PC-3 (cell line): Measurements from ENCODE around the gene VWC2. TPM values are rescaled to one million over a fixed set of nuclear protein-coding genes. Genes with fewer than 3 reads are reported as not detected.

Experiments
- ATAC-seq: fragments of 200-7000 bp; cut with Tn5 transposase; 2 replicates; pipeline ENCODE4 v1.9.1; 2020; ENCODE audit warnings: mild to moderate bottlenecking, moderate library complexity
- BruUV-seq: library from RNA; stranded (reverse); fragments of 400-500 nt; replicated peaks from 2 replicates; lab custom pipeline; 2021; lab: Mats Ljungman, UMichigan
- CTCF ChIA-PET: fragments of 300-600 bp; sonication (Branson Sonifier 250); formaldehyde crosslinking; loops from one replicate; lab custom pipeline; 2022; ENCODE audit warnings: antibody characterized with exemption; lab: Charles Lee
- POLR2A ChIA-PET: fragments of 300-600 bp; sonication (Branson Sonifier 250); formaldehyde crosslinking; loops from one replicate; lab custom pipeline; 2022; ENCODE audit warnings: antibody characterized with exemption; ENCODE audit not compliant: unreplicated experiment; lab: Charles Lee
- DNase-seq: peaks from one replicate; pipeline ENCODE4 v3.0.0-alpha.2; 2015
- H2AFZ ChIP-seq: fragments of 300-600 bp; sonication (generic); 2 replicates; pipeline ENCODE4 v1.6.0; 2016; ENCODE audit warnings: antibody characterized with exemption, low read length
- H3F3A ChIP-seq: fragments of 300-600 bp; sonication (generic); one replicate; pipeline ENCODE4 v1.6.0; 2017; ENCODE audit warnings: antibody characterized with exemption, low read length, control low read depth, mild to moderate bottlenecking; ENCODE audit not compliant: unreplicated experiment
- H3K27ac ChIP-seq: fragments of 300-600 bp; sonication (generic); 2 replicates; pipeline ENCODE4 v1.5.1; 2016; ENCODE audit warnings: mild to moderate bottlenecking, low read length
- H3K27me3 ChIP-seq: fragments of 300-600 bp; sonication (generic); 2 replicates; pipeline ENCODE4 v1.6.1; 2016; ENCODE audit warnings: low read length, mixed read lengths
- H3K36me3 ChIP-seq: fragments of 300-600 bp; sonication (generic); 2 replicates; pipeline ENCODE4 v1.6.1; 2016; ENCODE audit warnings: low read depth, mixed run types, low read length, mixed read lengths
- H3K4me1 ChIP-seq: fragments of 300-600 bp; sonication (generic); 2 replicates; pipeline ENCODE4 v1.5.1; 2016; ENCODE audit warnings: low read length; ENCODE audit not compliant: insufficient read depth
- H3K4me2 ChIP-seq: fragments of 300-600 bp; sonication (generic); 2 replicates; pipeline ENCODE4 v1.6.0; 2016; ENCODE audit warnings: low read length
- H3K4me3 ChIP-seq: fragments of 300-600 bp; sonication (generic); 2 replicates; pipeline ENCODE4 v1.5.1; 2016; ENCODE audit warnings: mild to moderate bottlenecking, low read length, mixed read lengths
- H3K79me2 ChIP-seq: fragments of 300-600 bp; sonication (generic); 2 replicates; pipeline ENCODE4 v1.6.1; 2017; ENCODE audit warnings: low read length, mixed read lengths
- H3K9ac ChIP-seq: fragments of 300-600 bp; sonication (generic); 2 replicates; pipeline ENCODE4 v1.6.0; 2016; ENCODE audit warnings: mild to moderate bottlenecking, low read length
- H3K9me2 ChIP-seq: fragments of 300-600 bp; sonication (generic); replicated peaks from 2 replicates; pipeline ENCODE4 v1.6.1; 2016; ENCODE audit warnings: mixed run types, low read length, mixed read lengths
- H3K9me3 ChIP-seq: fragments of 300-600 bp; sonication (generic); 2 replicates; pipeline ENCODE4 v1.6.1; 2016; ENCODE audit warnings: low read length, mixed read lengths
- H4K20me1 ChIP-seq: fragments of 300-600 bp; sonication (generic); 2 replicates; pipeline ENCODE4 v1.6.1; 2016; ENCODE audit warnings: low read length, mixed read lengths
- EZH2 ChIP-seq: fragments of 300-600 bp; sonication (generic); IDR thresholded peaks from one replicate; pipeline ENCODE4 v1.6.1; 2017; ENCODE audit warnings: antibody characterized with exemption, mild to moderate bottlenecking, low read length; ENCODE audit not compliant: unreplicated experiment
- EZH2phosphoT487 ChIP-seq: fragments of 300-600 bp; sonication (generic); IDR thresholded peaks from 2 replicates; pipeline ENCODE4 v1.6.1; 2018; ENCODE audit warnings: mild to moderate bottlenecking, antibody characterized with exemption, low read length, borderline replicate concordance
- intact Hi-C: fragments of 100-400 bp; cut with micrococcal nuclease; formaldehyde crosslinking; loops from 2 replicates; pipeline ENCODE4 v1.9.0; 2023
- total RNA-seq: library from RNA; depleted of rRNA; stranded (reverse); fragments of >200 nt; gene quantifications from 2 replicates; pipeline ENCODE4 v1.2.3, GENCODE V29; 2014
- TF ChIP-seq, protein P1 (sequence below): fragments of 300-600 bp; sonication (generic); conservative IDR thresholded peaks from 2 replicates; pipeline ENCODE4 v1.5.1; 2017; ENCODE audit warnings: antibody characterized with exemption, low read depth, mild to moderate bottlenecking, low read length

The VWC2 gene
- total RNA-seq, 1 experiment from 2014 or later: not detected

DNA sequence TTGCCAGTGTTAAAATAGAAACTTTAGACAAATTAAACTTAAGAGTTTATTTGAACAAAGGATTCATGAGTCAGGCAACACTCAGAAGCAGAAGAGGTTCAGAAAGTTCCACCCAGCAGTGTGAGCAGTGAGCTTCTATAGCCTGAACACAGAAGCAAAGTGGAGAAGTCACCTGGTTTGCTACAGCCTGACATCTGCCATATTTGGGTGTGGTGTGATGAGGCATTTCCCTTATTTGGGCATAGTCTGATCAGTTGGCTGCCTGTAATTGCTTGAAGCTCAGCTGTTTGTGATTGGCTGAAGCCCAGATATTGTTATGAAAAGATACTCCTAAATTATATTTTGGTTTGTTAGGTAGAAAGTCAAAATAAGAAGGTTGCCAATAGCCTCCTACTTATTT is 39.1 kb downstream of the VWC2 start:
- TF ChIP-seq EZH2phosphoT487 (no peak), EZH2 (no peak)
- TF ChIP-seq, protein P1, sequence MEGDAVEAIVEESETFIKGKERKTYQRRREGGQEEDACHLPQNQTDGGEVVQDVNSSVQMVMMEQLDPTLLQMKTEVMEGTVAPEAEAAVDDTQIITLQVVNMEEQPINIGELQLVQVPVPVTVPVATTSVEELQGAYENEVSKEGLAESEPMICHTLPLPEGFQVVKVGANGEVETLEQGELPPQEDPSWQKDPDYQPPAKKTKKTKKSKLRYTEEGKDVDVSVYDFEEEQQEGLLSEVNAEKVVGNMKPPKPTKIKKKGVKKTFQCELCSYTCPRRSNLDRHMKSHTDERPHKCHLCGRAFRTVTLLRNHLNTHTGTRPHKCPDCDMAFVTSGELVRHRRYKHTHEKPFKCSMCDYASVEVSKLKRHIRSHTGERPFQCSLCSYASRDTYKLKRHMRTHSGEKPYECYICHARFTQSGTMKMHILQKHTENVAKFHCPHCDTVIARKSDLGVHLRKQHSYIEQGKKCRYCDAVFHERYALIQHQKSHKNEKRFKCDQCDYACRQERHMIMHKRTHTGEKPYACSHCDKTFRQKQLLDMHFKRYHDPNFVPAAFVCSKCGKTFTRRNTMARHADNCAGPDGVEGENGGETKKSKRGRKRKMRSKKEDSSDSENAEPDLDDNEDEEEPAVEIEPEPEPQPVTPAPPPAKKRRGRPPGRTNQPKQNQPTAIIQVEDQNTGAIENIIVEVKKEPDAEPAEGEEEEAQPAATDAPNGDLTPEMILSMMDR: no peak
- Histone ChIP-seq H3K27me3 (peaks cover 11% of the 10 kb centered on the region; the same call in 1 of the 2 replicates), H3K27ac (no peak overlapping the region), H3K4me3 (no peak overlapping the region), H3K9ac (no peak overlapping the region), H3K4me2 (no peak overlapping the region), H4K20me1 (no peaks in the 10 kb centered on the region), H3F3A (no peaks in the 10 kb centered on the region), H3K4me1 (no peaks in the 10 kb centered on the region), H3K79me2 (no peaks in the 10 kb centered on the region), H3K9me2 (no peaks in the 10 kb centered on the region; the same call in 1 of the 2 replicates), H3K9me3 (no peaks in the 10 kb centered on the region), H2AFZ (no peak overlapping the region), H3K36me3 (no peaks in the 10 kb centered on the region)
- intact Hi-C loops: no loop called here
- no TSS peak for BruUV-seq
- CTCF ChIA-PET: no interaction called here
- no peak for ATAC-seq
- no peak for DNase-seq
- POLR2A ChIA-PET: no interaction called here

DNA sequence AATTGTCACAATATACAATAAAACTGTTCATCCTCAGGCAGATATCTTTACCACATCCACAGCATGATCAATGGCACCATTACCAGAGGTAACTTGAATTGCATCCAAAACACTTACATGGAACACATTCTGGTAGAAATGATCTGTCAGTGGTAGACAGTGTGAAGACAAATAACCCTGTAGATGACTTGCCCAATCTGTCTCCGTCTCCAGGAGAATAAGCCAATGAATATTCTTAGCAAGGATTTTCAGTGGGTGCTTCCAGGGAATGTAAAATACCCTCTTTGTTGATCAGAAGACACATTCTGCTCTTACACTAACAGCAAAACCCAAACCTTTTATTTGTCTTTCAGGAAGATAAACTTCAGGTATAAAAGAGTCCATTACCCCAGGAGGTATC is 43.8 kb downstream of the VWC2 start:
- H3K4me3 ChIP-seq: no peak overlapping the region
- H3K9me3 ChIP-seq: no peaks in the 10 kb centered on the region
- peaks cover 18% of the 10 kb centered on the region; the same call in 1 of the 2 replicates for H3K27me3 ChIP-seq
- CTCF ChIA-PET: no interaction called here
- H4K20me1 ChIP-seq: no peaks in the 10 kb centered on the region
- H3K9me2 ChIP-seq: no peaks in the 10 kb centered on the region; the same call in 1 of the 2 replicates
- no peaks in the 10 kb centered on the region for H3F3A ChIP-seq
- H3K4me2 ChIP-seq: no peak overlapping the region
- POLR2A ChIA-PET: no interaction called here
- no peaks in the 10 kb centered on the region for H3K79me2 ChIP-seq
- no peak overlapping the region for H3K27ac ChIP-seq
- TF ChIP-seq EZH2 (no peak), EZH2phosphoT487 (no peak)
- TF ChIP-seq, protein P1: no peak
- no peak for DNase-seq
- no peak overlapping the region for H2AFZ ChIP-seq
- no peaks in the 10 kb centered on the region for H3K36me3 ChIP-seq
- BruUV-seq: no TSS peak
- intact Hi-C loops: no loop called here
- H3K4me1 ChIP-seq: no peaks in the 10 kb centered on the region
- no peak for ATAC-seq
- no peak overlapping the region for H3K9ac ChIP-seq

DNA sequence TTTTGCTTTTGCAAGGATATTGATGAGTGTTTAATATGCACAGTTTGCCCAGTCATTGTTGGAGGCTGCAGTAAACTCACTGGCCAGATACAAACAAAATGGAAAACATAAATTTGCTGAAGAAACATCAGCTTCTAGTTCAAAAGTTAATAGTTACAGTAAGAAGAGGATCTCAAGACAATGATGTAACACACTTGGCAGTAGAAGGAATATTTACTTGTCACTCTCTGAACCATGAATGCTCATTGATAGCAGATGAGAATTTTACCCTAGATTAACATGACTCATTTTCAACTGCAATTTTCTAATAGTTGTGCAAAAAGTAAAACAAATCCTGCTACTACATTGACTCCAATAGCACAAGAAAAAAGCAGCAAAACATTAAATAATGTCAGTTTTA is 47.7 kb downstream of the VWC2 start:
- H3K4me2 ChIP-seq: no peak overlapping the region
- H3F3A ChIP-seq: no peaks in the 10 kb centered on the region
- intact Hi-C loops: no loop called here
- CTCF ChIA-PET: no interaction called here
- H3K4me3 ChIP-seq: no peak overlapping the region
- POLR2A ChIA-PET: no interaction called here
- TF ChIP-seq EZH2phosphoT487 (no peak), EZH2 (no peak)
- TF ChIP-seq, protein P1: no peak
- no peaks in the 10 kb centered on the region for H3K9me2 ChIP-seq
- no peaks in the 10 kb centered on the region for H3K79me2 ChIP-seq
- H3K9me3 ChIP-seq: no peaks in the 10 kb centered on the region
- H3K27ac ChIP-seq: no peak overlapping the region
- no peaks in the 10 kb centered on the region for H3K4me1 ChIP-seq
- DNase-seq (no peak), ATAC-seq (no peak)
- H3K9ac ChIP-seq: no peak overlapping the region
- peaks cover 10% of the 10 kb centered on the region; the same call in 1 of the 2 replicates for H3K27me3 ChIP-seq
- H3K36me3 ChIP-seq: no peaks in the 10 kb centered on the region
- no TSS peak for BruUV-seq
- H4K20me1 ChIP-seq: no peaks in the 10 kb centered on the region
- no peak overlapping the region for H2AFZ ChIP-seq
